ENCODE results near the gene NFX1. TPM values are rescaled to one million over a fixed set of nuclear protein-coding genes. Genes with fewer than 3 reads are reported as not detected.
"Not testable (repeated sequence)": the region's sequence is repeated elsewhere in the genome, so short reads cannot be mapped to it uniquely, and the experiment has no call there.

The NFX1 gene
- total RNA-seq, 1 donor from 2014 or later: 17.7 TPM

DNA sequence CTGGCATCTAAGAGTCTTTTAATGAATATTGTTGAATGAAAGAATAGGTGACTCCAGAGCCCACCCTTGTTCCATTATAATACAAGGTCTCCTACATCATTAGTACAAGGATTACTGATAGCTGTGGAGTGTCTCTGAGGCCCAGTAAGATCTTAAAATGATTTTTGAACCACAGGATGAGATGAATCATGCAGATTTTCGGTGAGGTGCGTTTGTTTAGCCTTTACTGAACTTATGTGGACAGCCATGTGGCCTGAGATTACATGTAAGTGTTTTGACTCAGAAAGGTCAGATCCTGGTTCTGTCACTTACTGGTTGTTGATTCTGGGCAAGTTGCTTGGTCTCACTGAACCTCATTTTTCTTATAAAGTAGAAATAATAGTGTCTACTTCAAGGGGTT lies 21.6 kb downstream of the NFX1 start:
- no peak for DNase-seq

DNA sequence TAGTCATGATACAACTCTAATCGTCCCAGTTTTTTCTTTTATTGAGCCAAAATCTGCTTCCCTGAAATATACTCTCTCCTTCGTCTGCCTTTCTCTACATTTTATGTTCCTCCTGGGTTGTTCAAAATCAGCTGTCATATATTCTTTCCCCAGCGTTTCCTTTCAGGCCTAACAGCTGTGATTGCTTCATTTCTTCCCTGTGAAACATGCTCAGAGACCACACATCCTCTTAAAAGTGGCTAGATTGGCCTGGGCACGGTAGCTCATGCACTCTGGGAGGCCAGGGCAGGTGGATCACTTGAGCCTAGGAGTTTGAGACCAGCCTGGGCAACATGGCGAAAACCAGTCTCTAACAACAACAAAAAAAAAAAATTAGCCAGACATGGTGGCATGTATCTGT lies 25.1 kb downstream of the NFX1 start:
- DNase-seq: no peak

- not testable (repeated sequence) for DNase-seq
Observed at GRCh38 chr9:33317136-33317535, 26.8 kb downstream of the NFX1 start.

DNA sequence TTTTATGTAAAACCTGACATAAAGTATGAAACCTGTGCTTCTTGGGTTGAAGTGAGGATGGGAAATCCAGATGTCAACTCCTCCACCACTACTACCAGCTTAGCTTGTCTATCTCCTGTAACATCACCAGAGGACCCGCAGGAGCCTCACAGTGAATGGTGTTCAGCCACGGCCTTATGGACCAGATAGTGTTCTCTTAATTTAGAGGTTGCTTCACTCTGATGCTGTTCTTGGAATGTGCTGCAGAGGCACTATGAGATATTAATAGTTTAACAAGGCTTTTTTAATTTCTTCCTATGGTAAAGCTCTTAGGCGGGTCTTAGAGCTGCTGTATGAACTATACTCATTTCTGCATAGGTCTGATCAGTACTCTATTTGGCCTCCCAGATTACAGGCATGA lies 27.9 kb downstream of the NFX1 start:
- no peak for DNase-seq

DNA sequence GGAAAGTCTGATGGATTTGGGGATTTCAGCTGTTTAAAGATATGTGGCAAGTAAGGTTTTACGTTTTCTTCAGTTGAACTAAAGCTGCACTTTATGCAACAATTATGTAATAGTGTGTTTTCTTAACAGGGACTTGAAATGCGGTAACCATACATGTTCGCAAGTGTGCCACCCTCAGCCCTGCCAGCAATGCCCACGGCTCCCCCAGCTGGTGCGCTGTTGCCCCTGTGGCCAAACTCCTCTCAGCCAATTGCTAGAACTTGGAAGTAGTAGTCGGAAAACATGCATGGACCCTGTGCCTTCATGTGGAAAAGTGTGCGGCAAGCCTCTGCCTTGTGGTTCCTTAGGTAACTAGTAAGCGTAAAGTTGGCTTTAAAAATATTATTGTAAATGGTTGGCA lies 28.5 kb downstream of the NFX1 start:
- no peak for DNase-seq

DNA sequence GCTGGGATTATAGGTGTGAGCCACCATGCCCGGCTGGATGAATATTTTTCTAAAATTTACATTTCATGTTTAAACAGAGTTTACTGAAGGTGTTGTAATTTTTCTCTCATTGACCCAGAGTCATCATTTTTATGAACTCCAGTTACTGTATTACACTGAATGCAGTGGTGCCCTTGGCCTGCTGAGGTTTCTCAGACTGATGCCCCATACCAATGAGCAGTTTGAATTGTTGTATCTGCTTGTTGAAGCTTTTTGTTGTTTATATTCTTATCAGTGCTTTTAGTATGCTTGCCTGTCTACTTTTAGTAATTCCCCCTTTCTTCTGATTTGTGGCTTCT lies 29.9 kb downstream of the NFX1 start:
- DNase-seq: no peak

GRCh38 chr9:33320568-33321261 lies 30.4 kb downstream of the NFX1 start:
- DNase-seq: peak; percentile 76

DNA sequence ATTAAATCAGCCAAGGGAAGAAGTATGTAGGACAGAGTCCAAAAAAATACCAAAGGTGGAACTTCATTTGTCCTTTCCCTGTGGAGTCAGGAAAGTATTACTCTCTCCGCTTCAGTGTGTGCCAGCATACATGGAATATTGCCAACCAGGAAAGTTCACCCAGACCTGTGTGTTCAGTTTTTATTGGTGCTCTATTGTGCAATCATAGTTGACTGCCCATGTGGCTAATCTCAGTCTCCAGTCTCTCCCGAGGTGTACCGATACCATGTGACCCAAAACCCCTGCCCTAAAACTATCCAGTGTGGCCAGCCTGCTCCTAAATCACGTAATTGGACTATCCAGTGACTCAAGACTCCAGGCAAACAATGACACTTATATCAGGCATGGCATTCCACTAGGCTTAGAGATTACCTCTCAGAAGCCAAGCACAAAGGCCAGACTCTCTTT lies 38.8 kb downstream of the NFX1 start:
- DNase-seq: peak; percentile 88

DNA sequence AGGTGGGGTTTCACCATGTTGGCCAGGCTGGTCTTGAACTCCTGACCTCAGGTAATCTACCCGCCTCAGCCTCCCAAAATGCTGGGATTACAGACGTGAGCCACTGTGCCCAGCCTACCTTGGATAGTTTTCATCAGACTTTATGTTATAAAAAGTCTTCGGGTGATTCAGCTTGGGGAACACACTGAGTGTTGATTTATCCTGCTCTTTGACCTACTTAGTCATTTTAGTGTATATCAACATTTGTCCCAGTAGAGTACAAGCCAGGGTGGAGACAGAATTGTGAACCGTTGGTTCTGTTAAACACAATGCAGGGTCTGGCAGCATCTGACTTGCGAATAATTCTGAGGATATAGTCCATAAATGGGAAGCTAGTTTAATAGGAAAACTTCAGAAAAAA lies 39.7 kb downstream of the NFX1 start:
- peak; percentile 69 for DNase-seq

- DNase-seq: peak; percentile 87
Observed at GRCh38 chr9:33331377-33331891, 41.1 kb downstream of the NFX1 start.

DNA sequence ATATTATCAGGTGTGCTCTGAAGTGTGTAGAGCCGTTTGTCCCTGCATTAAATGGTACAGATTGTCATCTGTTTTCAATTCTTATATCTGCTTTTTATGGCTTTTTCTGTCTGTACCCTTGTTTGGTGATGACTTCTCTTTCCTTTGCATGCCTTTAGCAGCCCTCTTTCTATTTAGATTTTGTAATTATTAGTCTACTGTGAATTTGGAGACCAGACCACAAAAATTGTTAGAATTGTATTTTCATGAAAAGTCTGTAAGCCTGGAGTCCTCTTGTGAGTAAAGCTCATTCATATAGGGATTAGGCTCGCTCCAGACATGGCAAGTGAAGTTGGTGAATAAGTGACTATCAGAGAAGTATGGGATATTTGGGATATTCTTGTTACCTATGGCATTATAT lies 41.7 kb downstream of the NFX1 start:
- no peak for DNase-seq

DNA sequence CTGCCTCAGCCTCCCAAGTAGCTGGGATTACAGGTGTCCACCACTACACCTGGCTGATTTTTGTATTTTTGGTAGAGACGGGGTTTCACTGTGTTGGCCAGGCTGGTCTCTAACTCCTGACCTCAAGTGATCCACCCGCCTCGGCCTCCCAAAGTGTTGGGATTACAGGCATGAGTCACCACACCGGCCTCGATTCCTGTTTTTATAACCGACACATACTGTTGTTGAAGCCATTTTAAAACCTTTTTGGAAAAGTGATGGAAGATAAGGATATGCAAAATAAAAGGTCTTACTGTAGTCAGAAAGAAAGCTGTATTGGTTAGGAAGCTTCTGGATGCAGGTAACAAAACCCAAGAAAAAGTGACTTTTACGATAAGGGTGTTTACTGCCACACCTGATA lies 42.6 kb downstream of the NFX1 start:
- peak; percentile 38 for DNase-seq

DNA sequence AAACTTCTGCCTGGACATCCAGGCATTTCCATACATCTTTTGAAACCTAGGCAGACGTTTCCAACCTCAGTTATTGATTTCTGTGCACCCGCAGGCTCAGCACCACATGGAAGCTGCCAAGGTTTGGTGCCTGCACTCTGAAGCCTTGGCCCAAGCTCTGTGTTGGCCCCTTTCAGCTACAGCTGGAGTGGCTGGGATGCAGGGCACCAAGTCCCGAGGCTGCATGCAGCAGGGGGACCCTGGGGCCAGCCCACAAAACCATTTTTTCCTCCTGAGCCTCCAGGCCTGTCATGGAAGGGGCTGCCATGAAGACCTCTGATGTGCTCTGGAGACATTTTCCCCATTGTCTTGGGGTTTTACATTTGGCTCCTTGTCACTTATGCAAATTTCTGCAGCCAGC lies 49.9 kb downstream of the NFX1 start:
- no peak for DNase-seq

DNA sequence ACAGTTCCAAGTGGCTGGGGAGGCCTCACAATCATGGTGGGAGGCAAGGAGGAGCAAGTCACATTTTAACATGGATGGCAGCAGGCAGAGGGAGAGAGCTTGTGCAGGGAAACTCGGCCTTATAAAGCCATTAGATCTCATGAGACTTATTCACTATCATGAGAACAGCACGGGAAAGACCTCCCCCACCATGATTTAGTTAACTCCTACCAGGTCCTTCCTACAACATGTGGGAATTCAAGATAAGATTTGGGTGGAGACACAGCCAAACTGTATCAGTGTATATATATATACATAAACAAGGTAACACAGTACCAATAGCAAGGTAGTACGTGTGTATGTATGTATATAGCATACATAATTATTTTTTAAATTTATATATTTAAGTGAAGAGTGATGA lies 50.9 kb downstream of the NFX1 start:
- no peak for DNase-seq

- DNase-seq: no peak
Observed at GRCh38 chr9:33344145-33344544, 53.8 kb downstream of the NFX1 start.

DNA sequence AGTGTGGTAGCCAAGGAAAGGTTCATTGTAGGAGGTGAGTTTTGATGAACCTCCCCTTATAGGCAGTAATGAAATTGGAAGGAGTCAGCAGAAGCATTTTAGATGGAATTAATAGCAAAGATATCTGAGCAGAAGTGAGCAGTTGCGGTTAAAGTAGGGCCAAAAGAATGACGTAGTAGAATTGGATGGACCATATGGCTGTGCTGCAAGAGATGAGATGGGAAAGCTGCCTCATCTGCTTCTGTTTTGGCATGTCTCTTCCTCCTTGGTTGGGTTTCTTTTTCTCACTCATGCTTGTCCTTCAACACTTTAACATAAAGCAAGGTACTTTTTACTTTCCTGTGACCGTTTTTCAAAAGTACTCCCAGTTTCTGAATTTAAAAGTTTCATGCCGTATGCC lies 56.2 kb downstream of the NFX1 start:
- DNase-seq: no peak

- no peak for DNase-seq
Observed at GRCh38 chr9:33348998-33349397, 58.7 kb downstream of the NFX1 start.

DNA sequence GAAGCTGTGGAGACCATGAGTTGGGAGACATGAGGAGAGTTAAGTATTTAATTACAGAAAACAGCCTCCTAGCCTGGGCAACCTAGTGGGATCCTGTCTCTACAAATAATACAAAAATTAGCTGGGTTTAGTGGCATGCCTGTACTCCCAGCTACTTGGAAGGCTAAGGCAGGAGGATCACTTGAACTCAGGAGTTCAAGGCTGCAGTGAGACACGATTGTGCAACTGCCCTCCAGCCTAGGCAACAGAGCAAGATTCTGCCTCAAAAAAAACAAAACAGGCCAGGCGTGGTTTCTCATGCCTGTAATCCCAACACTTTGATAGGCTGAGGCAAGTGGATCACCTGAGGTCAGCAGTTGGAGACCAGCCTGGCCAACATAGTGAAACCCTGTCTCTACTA lies 59.4 kb downstream of the NFX1 start:
- DNase-seq: no peak

- DNase-seq: peak; percentile 43
Observed at GRCh38 chr9:33350310-33350709, 60.0 kb downstream of the NFX1 start.

DNA sequence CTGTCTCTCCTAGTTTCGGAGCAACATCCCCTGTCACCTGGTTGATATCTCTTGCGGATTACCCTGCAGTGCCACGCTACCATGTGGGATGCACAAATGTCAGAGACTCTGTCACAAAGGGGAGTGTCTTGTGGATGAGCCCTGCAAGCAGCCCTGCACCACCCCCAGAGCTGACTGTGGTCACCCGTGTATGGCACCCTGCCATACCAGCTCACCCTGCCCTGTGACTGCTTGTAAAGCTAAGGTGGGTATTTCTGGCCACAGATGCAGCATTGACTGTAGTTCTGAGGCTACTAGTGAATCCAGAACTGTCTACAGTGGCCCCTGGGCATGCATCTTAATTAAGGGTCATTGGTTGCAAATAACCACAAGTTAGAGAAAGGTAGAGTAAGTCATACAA lies 61.2 kb downstream of the NFX1 start:
- no peak for DNase-seq

DNA sequence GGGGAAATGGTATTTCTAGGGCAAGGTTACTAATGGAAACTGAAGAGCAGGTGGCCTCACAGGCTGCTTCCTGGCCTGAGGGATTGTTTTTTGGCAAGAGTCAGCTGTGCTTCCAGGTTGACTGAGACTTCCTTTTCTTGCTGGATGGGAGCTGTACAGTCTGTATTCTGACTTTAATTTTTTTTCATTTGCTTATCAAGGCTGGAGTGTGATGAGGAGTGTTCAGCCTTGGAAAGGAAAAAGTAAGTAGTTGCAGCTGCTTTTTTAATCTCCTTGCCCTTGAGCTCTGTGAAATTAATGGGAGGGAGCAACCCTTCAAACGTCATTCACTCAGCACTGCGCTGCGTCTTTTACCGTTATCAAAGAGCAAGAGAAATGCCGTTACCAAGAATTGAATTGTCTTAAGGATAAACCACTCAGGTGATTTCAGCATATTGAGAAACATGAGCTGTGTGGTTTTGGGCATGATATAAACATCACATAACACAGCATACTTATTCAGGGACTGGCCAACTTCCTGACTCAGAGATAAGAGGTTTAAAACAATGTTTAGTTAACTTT lies 64.4 kb downstream of the NFX1 start:
- peak; percentile 71 for DNase-seq

DNA sequence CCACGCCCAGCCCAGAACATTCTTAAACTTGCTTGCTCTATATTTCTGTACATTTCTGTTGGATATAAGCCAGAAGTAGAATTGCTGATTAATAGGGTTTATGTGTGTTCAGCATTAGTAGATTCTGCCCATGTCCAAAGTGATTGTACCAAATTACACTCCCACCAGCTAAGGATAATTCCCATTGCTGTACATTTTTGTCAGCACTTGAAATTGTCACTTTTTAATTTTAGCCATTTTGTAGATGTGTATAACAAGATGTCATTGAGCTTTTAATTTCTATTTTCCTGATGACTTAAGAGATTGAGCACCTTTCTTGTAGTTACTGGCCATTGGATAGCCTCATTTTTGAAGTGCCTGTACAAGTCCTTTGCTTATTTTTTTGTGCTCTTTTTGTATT lies 65.6 kb downstream of the NFX1 start:
- DNase-seq: no peak

GRCh38 chr9:33358641-33359040 lies 68.3 kb downstream of the NFX1 start:
- not testable (repeated sequence) for DNase-seq

DNA sequence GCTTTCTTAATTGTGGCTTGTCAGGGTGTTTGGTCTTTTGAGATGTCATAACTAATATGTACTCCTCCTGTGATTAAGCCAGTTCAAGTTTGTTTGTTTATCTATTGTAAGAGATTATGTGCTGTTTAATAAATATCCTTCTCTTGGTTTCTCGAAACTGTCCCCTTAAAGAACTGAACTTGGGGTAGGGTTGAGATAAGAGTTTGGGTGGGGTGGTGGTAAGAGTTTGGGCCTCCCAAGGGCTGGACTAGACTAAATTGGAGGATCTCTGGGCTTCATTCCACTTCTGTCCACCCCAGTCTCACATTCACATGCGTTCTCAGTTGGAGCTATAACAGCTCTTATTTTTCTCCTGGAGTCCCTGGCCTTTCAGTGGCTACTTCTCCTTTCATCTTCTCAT lies 73.8 kb downstream of the NFX1 start:
- no peak for DNase-seq

DNA sequence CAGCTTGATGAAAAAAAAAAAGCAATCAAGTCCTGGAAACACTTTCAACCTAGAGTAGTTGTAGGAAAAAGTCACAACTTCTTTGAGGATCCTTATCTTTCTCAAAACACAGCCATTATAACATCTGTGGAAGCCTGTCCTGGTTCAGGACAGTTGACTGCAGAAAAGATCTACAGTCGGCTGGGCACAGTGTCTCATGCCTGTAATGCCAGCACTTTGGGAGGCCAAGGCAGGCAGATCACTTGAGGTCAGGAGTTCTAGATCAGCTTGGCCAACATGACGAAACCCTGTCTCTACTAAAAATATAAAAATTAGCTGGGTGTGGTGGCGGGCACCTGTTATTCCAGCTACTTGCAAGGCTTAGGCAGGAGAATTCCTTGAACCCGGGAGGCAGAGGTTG lies 74.5 kb downstream of the NFX1 start:
- not testable (repeated sequence) for DNase-seq

All from dermis blood vessel endothelial cell (primary cell).